ENCODE measurements around the gene IL4I1.

GRCh38 chr19:49908480-49909420, 12.1 kb upstream of the IL4I1 start:
- TF ChIP-seq MAX (IDR thresholded peaks at IDR 0.05) (no peak), POLR2AphosphoS5 (IDR thresholded peaks at IDR 0.05; ENCODE audit: low read depth, low read length) (no peak)
